ENCODE data around the gene PCSK6.

PCSK6 gene

GRCh38 chr15:101537483-101538080 lies 48.1 kb upstream of the PCSK6 start:
- no peaks in the 10 kb centered on the region for H4K20me1 ChIP-seq (ENCODE audit: low read depth, low read length)
- TF ChIP-seq EZH2phosphoT487 (conservative IDR thresholded peaks at IDR 0.05; ENCODE audit: low read length) (no peak), CTCF (IDR thresholded peaks at IDR 0.05; ENCODE audit: insufficient read depth, low read length, poor library complexity, severe bottlenecking) (no peak)
- H3K4me2 ChIP-seq (ENCODE audit: low read depth, low read length, poor library complexity, severe bottlenecking), result no peak overlapping the region
- H3K36me3 ChIP-seq (ENCODE audit: low read length), result no peaks in the 10 kb centered on the region
- H3K79me2 ChIP-seq (ENCODE audit: insufficient read depth, low read length), result no peaks in the 10 kb centered on the region
- H2AFZ ChIP-seq (ENCODE audit: low read depth, low read length, severe bottlenecking), result no peak overlapping the region
- H3K9ac ChIP-seq (ENCODE audit: low read length), result no peak overlapping the region
- H3K27me3 ChIP-seq (ENCODE audit: low read length), result no peaks in the 10 kb centered on the region
- H3F3A ChIP-seq (ENCODE audit: insufficient read depth), result no peaks in the 10 kb centered on the region
- H3K27ac ChIP-seq (ENCODE audit: low read depth, low read length), result no peak overlapping the region
- no peaks in the 10 kb centered on the region for H3K9me2 ChIP-seq (replicated peaks; ENCODE audit: insufficient read depth, low read length)
- H3K4me3 ChIP-seq (ENCODE audit: insufficient read depth, low read length, poor library complexity, severe bottlenecking), result no peak overlapping the region
- H3K9me3 ChIP-seq (ENCODE audit: insufficient read depth, low read length), result no peaks in the 10 kb centered on the region

- Histone ChIP-seq H3K79me2 (ENCODE audit: insufficient read depth, low read length) (no peaks in the 10 kb centered on the region), H3K4me2 (ENCODE audit: low read depth, low read length, poor library complexity, severe bottlenecking) (no peak overlapping the region), H4K20me1 (ENCODE audit: low read depth, low read length) (no peaks in the 10 kb centered on the region), H3K27ac (ENCODE audit: low read depth, low read length) (no peak overlapping the region), H3F3A (ENCODE audit: insufficient read depth) (no peaks in the 10 kb centered on the region), H3K9me2 (replicated peaks; ENCODE audit: insufficient read depth, low read length) (no peaks in the 10 kb centered on the region), H3K9me3 (ENCODE audit: insufficient read depth, low read length) (no peaks in the 10 kb centered on the region), H3K9ac (ENCODE audit: low read length) (no peak overlapping the region), H3K27me3 (ENCODE audit: low read length) (no peaks in the 10 kb centered on the region), H2AFZ (ENCODE audit: low read depth, low read length, severe bottlenecking) (no peak overlapping the region), H3K4me3 (ENCODE audit: insufficient read depth, low read length, poor library complexity, severe bottlenecking) (no peak overlapping the region), H3K36me3 (ENCODE audit: low read length) (no peaks in the 10 kb centered on the region)
- TF ChIP-seq EZH2phosphoT487 (conservative IDR thresholded peaks at IDR 0.05; ENCODE audit: low read length) (no peak), CTCF (IDR thresholded peaks at IDR 0.05; ENCODE audit: insufficient read depth, low read length, poor library complexity, severe bottlenecking) (no peak)
These were observed 47.4 kb upstream of the PCSK6 start for GRCh38 chr15:101536875-101537405.

- Histone ChIP-seq H3K36me3 (ENCODE audit: low read length) (no peaks in the 10 kb centered on the region), H4K20me1 (ENCODE audit: low read depth, low read length) (no peaks in the 10 kb centered on the region), H3K9ac (ENCODE audit: low read length) (no peak overlapping the region), H2AFZ (ENCODE audit: low read depth, low read length, severe bottlenecking) (no peak overlapping the region), H3F3A (ENCODE audit: insufficient read depth) (no peaks in the 10 kb centered on the region), H3K4me3 (ENCODE audit: insufficient read depth, low read length, poor library complexity, severe bottlenecking) (no peak overlapping the region), H3K9me2 (replicated peaks; ENCODE audit: insufficient read depth, low read length) (no peaks in the 10 kb centered on the region), H3K79me2 (ENCODE audit: insufficient read depth, low read length) (no peaks in the 10 kb centered on the region), H3K27ac (ENCODE audit: low read depth, low read length) (no peak overlapping the region), H3K9me3 (ENCODE audit: insufficient read depth, low read length) (no peaks in the 10 kb centered on the region), H3K4me2 (ENCODE audit: low read depth, low read length, poor library complexity, severe bottlenecking) (no peak overlapping the region), H3K27me3 (ENCODE audit: low read length) (no peaks in the 10 kb centered on the region)
- TF ChIP-seq CTCF (IDR thresholded peaks at IDR 0.05; ENCODE audit: insufficient read depth, low read length, poor library complexity, severe bottlenecking) (no peak), EZH2phosphoT487 (conservative IDR thresholded peaks at IDR 0.05; ENCODE audit: low read length) (no peak)
These were observed 46.8 kb upstream of the PCSK6 start for GRCh38 chr15:101536166-101536874.
